Cardiac fibroblast (primary cell): ENCODE data around the gene RMC1.
A peak's percentile ranks its signal among the peaks of the same experiment; 100 is the strongest.

Experiments used
- DNase-seq, 2 donors: peaks; one replicate each; pipeline versions ENCODE4 v3.0.0 to v3.0.0-alpha.2; 2010; ENCODE audit warnings: low read depth in 2 of 2
- H3K4me3 ChIP-seq, 2 donors: replicated peaks in 1 of 2; 1 replicate in 1 of 2; 2 replicates in 1 of 2; pipeline ENCODE4 v1.5.1; 2011; ENCODE audit warnings: low read depth in 2 of 2, low read length in 2 of 2, mild to moderate bottlenecking in 2 of 2, moderate library complexity in 1 of 2
- CTCF ChIP-seq: IDR thresholded peaks from one replicate; pipeline ENCODE4 v1.5.1; 2011; ENCODE audit warnings: low read depth, mild to moderate bottlenecking, low read length, inconsistent platforms

Gene RMC1

GRCh38 chr18:23532848-23533247 is 29.5 kb downstream of the RMC1 start:
- peak in 1 of 2 donors; percentile 28 for DNase-seq
- H3K4me3 ChIP-seq: no peak overlapping the region
- no peak for TF ChIP-seq CTCF

- no peak overlapping the region for H3K4me3 ChIP-seq
- DNase-seq: no peak
- no peak for TF ChIP-seq CTCF
Measured at GRCh38 chr18:23534276-23534675, 31.0 kb downstream of the RMC1 start.

- DNase-seq: no peak
- TF ChIP-seq CTCF: no peak
- H3K4me3 ChIP-seq: no peak overlapping the region
Measured at GRCh38 chr18:23536204-23536603, 32.9 kb downstream of the RMC1 start.

DNA sequence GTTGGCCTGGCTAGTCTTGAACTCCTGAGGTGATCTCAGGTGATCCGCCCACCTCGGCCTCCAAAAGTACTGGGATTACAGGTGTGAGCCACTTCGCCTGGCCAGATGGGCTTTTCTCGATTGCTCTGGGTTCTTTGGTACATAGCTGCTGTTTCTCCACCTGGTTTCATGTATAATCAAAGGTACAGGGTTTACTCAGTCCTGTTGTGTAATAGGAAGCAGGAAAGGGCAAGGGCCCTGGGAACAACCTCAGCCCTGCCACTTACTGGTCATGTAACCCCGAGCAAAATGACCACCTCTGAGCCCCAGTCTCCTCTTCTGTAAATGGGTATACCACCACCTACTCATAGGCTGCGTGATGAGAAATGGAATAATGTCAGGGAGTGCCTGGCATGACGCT is 34.0 kb downstream of the RMC1 start:
- no peak overlapping the region for H3K4me3 ChIP-seq
- DNase-seq: no peak
- TF ChIP-seq CTCF: no peak

DNA sequence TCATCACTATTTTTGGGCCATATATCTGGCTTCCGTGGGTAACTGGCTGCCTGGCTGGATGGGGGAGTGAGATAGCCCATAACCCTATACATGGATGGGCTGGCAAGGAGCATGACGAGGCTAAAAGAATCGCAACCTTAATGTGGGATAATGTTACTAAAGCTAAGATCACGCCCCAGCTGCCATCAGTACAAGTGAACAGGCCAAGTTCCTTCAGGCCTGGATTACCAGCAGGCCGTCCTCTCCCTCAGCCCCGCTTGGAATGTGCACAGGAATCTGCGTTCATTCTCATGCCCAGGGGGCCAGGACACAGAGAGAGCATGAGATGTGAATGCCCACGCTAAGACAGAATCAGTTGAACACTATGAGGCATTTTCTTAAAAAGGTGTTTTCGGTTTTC is 34.7 kb downstream of the RMC1 start:
- TF ChIP-seq CTCF: no peak
- DNase-seq: no peak
- H3K4me3 ChIP-seq: no peak overlapping the region

DNA sequence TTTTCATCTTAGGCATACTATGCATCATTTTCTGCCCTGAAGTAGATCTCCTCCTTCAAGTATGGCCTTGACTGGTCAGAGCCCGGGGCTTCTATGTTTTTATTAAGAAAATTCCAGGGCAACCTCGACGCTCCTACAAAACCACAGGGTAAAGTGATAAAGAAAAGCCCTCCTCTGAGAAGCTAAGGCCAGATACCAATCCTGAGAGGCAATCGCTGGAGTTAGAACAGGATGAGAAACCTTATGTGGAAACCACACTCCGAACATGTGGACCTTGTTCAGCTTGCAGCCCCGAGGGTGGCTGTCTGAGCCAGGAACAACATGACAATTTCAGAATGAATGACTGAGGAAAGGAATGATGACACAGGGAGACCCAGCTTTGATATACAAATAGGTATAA is 35.6 kb downstream of the RMC1 start:
- DNase-seq: peak in 1 of 2 donors; percentile 14

More for the DNA sequence above, 35.6 kb downstream of the RMC1 start:
- H3K4me3 ChIP-seq: no peak overlapping the region
- TF ChIP-seq CTCF: no peak
